B cell (primary cell): ENCODE results near the gene CD40. TPM values are rescaled to one million over a fixed set of nuclear protein-coding genes. Genes with fewer than 3 reads are reported as not detected.

Experiments used
- ATAC-seq: fragments of 200-7000 bp; cut with Tn5 transposase; one replicate; pipeline ENCODE4 v1.10.0; 2021; ENCODE audit warnings: low read depth, mild to moderate bottlenecking, moderate number of reproducible peaks, moderate library complexity
- CTCF ChIA-PET: fragments of 350-600 bp; sonication (Branson Sonifier 250); formaldehyde crosslinking; loops from one replicate; lab custom pipeline; 2021; ENCODE audit warnings: antibody characterized with exemption, inconsistent platforms; lab: Charles Lee
- POLR2A ChIA-PET: fragments of 350-600 bp; sonication (Branson Sonifier 250); formaldehyde crosslinking; loops from one replicate; lab custom pipeline; 2021; ENCODE audit warnings: antibody characterized with exemption; lab: Charles Lee
- DNase-seq: peaks from one replicate; pipeline ENCODE4 v3.0.0; 2013
- H2AFZ ChIP-seq: 2 replicates; pipeline ENCODE4 v1.6.1; 2012; ENCODE audit warnings: mild to moderate bottlenecking, low read depth, low read length; ENCODE audit not compliant: insufficient read depth, poor library complexity, severe bottlenecking
- H3K27ac ChIP-seq, 2 donors: 1 replicate in 1 of 2; 2 replicates in 1 of 2; pipeline ENCODE4 v1.5.1; 2012 to 2013; ENCODE audit warnings: low read length in 2 of 2, mild to moderate bottlenecking in 2 of 2, moderate library complexity in 1 of 2
- H3K27me3 ChIP-seq, 4 experiments: fragments of 200-600 bp in 1 of 4; sonication (generic) in 1 of 4; replicated peaks in 1 of 4; 1 replicate in 2 of 4; 2 replicates in 2 of 4; pipeline versions ENCODE4 v1.6.1 to v1.7.0; 2013 to 2016; ENCODE audit warnings: low read length in 3 of 4, mild to moderate bottlenecking in 2 of 4, mixed read lengths in 1 of 4, moderate library complexity in 1 of 4; ENCODE audit not compliant: insufficient read depth in 4 of 4, control insufficient read depth in 3 of 4; ENCODE audit errors: control extremely low read depth in 1 of 4
- H3K36me3 ChIP-seq, 2 experiments: replicated peaks in 1 of 2; 1 replicate in 1 of 2; 2 replicates in 1 of 2; pipeline versions ENCODE4 v1.6.1 to v1.7.1; 2013; ENCODE audit warnings: low read length in 1 of 2; ENCODE audit not compliant: insufficient read depth in 2 of 2, control insufficient read depth in 1 of 2; ENCODE audit errors: control extremely low read depth in 1 of 2, extremely low read depth in 1 of 2
- H3K4me1 ChIP-seq, 2 donors: fragments of 200-600 bp in 1 of 2; sonication (generic) in 1 of 2; 1 replicate in 1 of 2; 2 replicates in 1 of 2; pipeline versions ENCODE4 v1.5.1 to v1.6.1; 2013 to 2017; ENCODE audit warnings: low read length in 2 of 2; ENCODE audit not compliant: control insufficient read depth in 2 of 2, insufficient read depth in 2 of 2
- H3K4me2 ChIP-seq: replicated peaks from 2 replicates; pipeline ENCODE3; 2012; ENCODE audit warnings: mild to moderate bottlenecking, low read depth, low read length; ENCODE audit not compliant: poor library complexity, severe bottlenecking
- H3K4me3 ChIP-seq, 5 experiments: fragments of 200-600 bp in 1 of 5; sonication (generic) in 1 of 5; 1 replicate in 3 of 5; 2 replicates in 2 of 5; pipeline versions ENCODE4 v1.5.1 to v1.7.0; 2011 to 2016; ENCODE audit warnings: low read length in 4 of 5, mild to moderate bottlenecking in 4 of 5, low read depth in 2 of 5, control low read depth in 1 of 5, moderate library complexity in 1 of 5; ENCODE audit not compliant: insufficient read depth in 1 of 5; ENCODE audit errors: control extremely low read depth in 1 of 5, extremely low read depth in 1 of 5
- H3K79me2 ChIP-seq: fragments of 200-600 bp; sonication (generic); one replicate; pipeline ENCODE4 v1.6.0; 2016; ENCODE audit warnings: low read length; ENCODE audit not compliant: control insufficient read depth, insufficient read depth
- H3K9ac ChIP-seq: fragments of 200-600 bp; sonication (generic); 2 replicates; pipeline ENCODE4 v1.6.1; 2017; ENCODE audit warnings: mild to moderate bottlenecking, low read length, moderate library complexity
- H3K9me3 ChIP-seq, 3 donors: one replicate each; pipeline versions ENCODE4 v1.6.1 to v1.7.1; 2013; ENCODE audit warnings: low read length in 2 of 3; ENCODE audit not compliant: control insufficient read depth in 2 of 3, insufficient read depth in 1 of 3; ENCODE audit errors: control extremely low read depth in 1 of 3
- H4K20me1 ChIP-seq: 2 replicates; pipeline ENCODE4 v1.6.0; 2012; ENCODE audit warnings: mild to moderate bottlenecking, low read length; ENCODE audit not compliant: insufficient read depth, control insufficient read depth, poor library complexity, severe bottlenecking
- H3K27ac Mint-ChIP-seq: one replicate; pipeline ENCODE4 v1.8.0; 2021; ENCODE audit warnings: mixed read lengths
- H3K27me3 Mint-ChIP-seq: one replicate; pipeline ENCODE4 v1.8.0; 2021; ENCODE audit warnings: mixed read lengths
- H3K4me1 Mint-ChIP-seq: one replicate; pipeline ENCODE4 v1.8.0; 2021; ENCODE audit warnings: mixed read lengths
- H3K4me3 Mint-ChIP-seq: one replicate; pipeline ENCODE4 v1.8.0; 2021; ENCODE audit warnings: mixed read lengths
- H3K9me3 Mint-ChIP-seq: one replicate; pipeline ENCODE4 v1.8.0; 2022; ENCODE audit warnings: mixed read lengths; ENCODE audit not compliant: insufficient read depth
- CTCF ChIP-seq: fragments of 200-600 bp; IDR thresholded peaks from one replicate; pipeline ENCODE4 v1.8.0; 2022; ENCODE audit warnings: antibody characterized with exemption, mild to moderate bottlenecking
- EZH2 ChIP-seq: IDR thresholded peaks from 2 replicates; pipeline ENCODE4 v1.6.1; 2012; ENCODE audit warnings: borderline replicate concordance, low read depth, mild to moderate bottlenecking, moderate library complexity, low read length; ENCODE audit not compliant: insufficient read depth, poor library complexity, severe bottlenecking
- WGBS: methylation state at CpG from one replicate; pipeline ENCODE4 v1.1.5; 2013; ENCODE audit warnings: missing lambda C conversion rate; ENCODE audit not compliant: insufficient coverage; 5-methylcytosine and 5-hydroxymethylcytosine counted together
- intact Hi-C: fragments of 100-400 bp; cut with micrococcal nuclease; formaldehyde crosslinking; loops from one replicate; pipeline ENCODE4 v1.10.0; 2022
- polyA plus RNA-seq: library from polyadenylated mRNA; depleted of rRNA; stranded (reverse); fragments of >200 nt; gene quantifications from 2 replicates; pipeline ENCODE4 v1.2.3, GENCODE V29; 2012
- total RNA-seq, 2 donors: library from RNA; stranded (reverse); fragments of 120-200 nt in 1 of 2; gene quantifications; 1 replicate in 1 of 2; 2 replicates in 1 of 2; pipeline versions ENCODE4 v1.2.3 to v1.2.4, GENCODE V29; 2013 to 2022

CD40 gene
- total and polyA plus RNA-seq, 2 donors (not counting 1 experiment from before 2014, with no cell fraction given): 210 to 215 TPM

- Histone ChIP-seq H3K27ac (no peak overlapping the region), H3K4me2 (peak overlapping the region; percentile 54), H3K79me2 (no peaks in the 10 kb centered on the region), H3K27me3 (peaks cover 0 to 45% (median 34%) of the 10 kb centered on the region in 4 experiments), H2AFZ (peak overlapping the region; percentile 51), H4K20me1 (no peaks in the 10 kb centered on the region), H3K4me1 (peaks cover 4 to 16% of the 10 kb centered on the region in 2 donors), H3K4me3 (no peak overlapping the region), H3K9ac (no peak overlapping the region), H3K9me3 (peaks cover 0 to 15% (median 0%) of the 10 kb centered on the region in 3 donors), H3K36me3 (no peaks in the 10 kb centered on the region)
- Mint-ChIP-seq H3K27me3 (peaks cover 59% of the 10 kb centered on the region), H3K4me3 (no peak overlapping the region), H3K4me1 (no peaks in the 10 kb centered on the region), H3K9me3 (no peaks in the 10 kb centered on the region), H3K27ac (no peak overlapping the region)
- peak; percentile 12 for DNase-seq
- intact Hi-C loops: loop anchor here (1.0 to 2.0 kb wide), 5 partner anchors 42 to 187 kb away; no protein-coding TSS in a partner anchor
- TF ChIP-seq CTCF (no peak), EZH2 (no peak)
- ATAC-seq: no peak
- 25% methylated on average over 19 of the region's 25 CpGs for WGBS
- POLR2A ChIA-PET: no interaction called here
- CTCF ChIA-PET: interaction anchor here (0.7 to 10.1 kb wide), 13 partner anchors 9 to 204 kb away, joined by 3 to 87 read pairs (median 8); no protein-coding TSS in a partner anchor
Measured at GRCh38 chr20:46173652-46174468, 55.7 kb downstream of the CD40 start.
